Measurements from ENCODE around the gene GLT6D1. TPM values are rescaled to one million over a fixed set of nuclear protein-coding genes. Genes with fewer than 3 reads are reported as not detected.
A peak's percentile ranks its signal among the peaks of the same experiment; 100 is the strongest.

GLT6D1 gene
- total and polyA plus RNA-seq, 2 donors (not counting 1 experiment from before 2014, with no cell fraction given), result not detected

DNA sequence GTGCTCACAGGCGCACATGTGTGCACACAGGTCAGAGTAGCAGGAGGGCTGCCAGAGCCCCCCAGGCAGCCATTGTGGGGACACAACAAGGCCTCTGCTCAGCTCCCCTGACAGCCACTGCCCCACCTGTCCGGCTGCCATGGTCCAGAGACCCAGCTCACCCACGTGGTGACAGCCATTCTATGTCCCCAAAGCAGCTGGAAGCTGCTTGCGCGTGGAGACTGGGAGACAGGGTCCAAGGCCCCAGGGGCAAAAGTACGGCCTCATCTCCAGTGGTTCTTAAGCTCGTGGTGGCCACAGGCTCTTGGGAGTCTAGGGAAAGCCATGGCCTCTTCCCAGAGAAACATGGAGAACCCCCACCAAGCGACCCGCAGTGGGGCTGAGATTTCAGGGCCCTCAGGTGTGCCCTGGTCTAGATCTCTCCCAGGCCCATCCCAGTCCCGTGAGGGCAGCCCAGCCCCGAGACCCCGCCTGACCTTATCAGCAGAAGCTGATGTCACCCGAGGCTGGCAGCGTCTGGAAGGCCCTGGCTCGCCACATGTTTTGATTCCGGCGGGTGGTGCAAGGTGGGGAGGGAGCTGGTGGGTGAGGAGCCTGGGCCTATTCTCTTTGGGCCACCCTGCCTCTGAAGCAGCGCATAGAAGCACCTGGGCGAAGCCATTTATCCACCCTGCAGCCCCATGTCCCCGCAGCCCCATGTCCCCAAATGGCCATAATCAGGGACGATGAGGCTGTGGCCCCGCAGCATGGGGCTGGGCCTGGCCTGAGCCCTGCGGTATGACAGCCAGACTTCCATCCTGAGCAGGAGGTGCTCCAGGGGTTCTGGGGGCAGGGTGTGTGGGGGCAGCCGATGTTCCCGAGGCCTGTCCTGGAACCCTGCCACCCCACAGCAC, 31.7 kb downstream of the GLT6D1 start:
- H3K27ac ChIP-seq (ENCODE audit: low read length in 2 of 2), result no peak overlapping the region
- H3K27me3 ChIP-seq (replicated peaks in 1 of 4; ENCODE audit: control extremely low read depth in 1 of 4, control insufficient read depth in 3 of 4, insufficient read depth in 4 of 4, low read length in 3 of 4), result peaks cover 0 to 2% (median 0%) of the 10 kb centered on the region in 4 experiments
- no peaks in the 10 kb centered on the region for H3K79me2 ChIP-seq (ENCODE audit: control insufficient read depth, insufficient read depth, low read length)
- no peak overlapping the region for H3K27ac Mint-ChIP-seq
- H3K4me1 ChIP-seq (ENCODE audit: control insufficient read depth in 2 of 2, insufficient read depth in 2 of 2, low read length in 2 of 2), result no peaks in the 10 kb centered on the region
- H3K36me3 ChIP-seq (replicated peaks in 1 of 2; ENCODE audit: control extremely low read depth in 1 of 2, control insufficient read depth in 1 of 2, extremely low read depth in 1 of 2, insufficient read depth in 2 of 2, low read length in 1 of 2), result no peaks in the 10 kb centered on the region
- no peaks in the 10 kb centered on the region for H4K20me1 ChIP-seq (ENCODE audit: control insufficient read depth, insufficient read depth, low read length, poor library complexity, severe bottlenecking)
- H3K9me3 ChIP-seq (ENCODE audit: control extremely low read depth in 1 of 3, control insufficient read depth in 2 of 3, insufficient read depth in 1 of 3, low read length in 2 of 3), result peaks cover 0 to 7% (median 0%) of the 10 kb centered on the region in 3 donors
- H3K4me1 Mint-ChIP-seq, result no peaks in the 10 kb centered on the region
- H3K4me2 ChIP-seq (replicated peaks; ENCODE audit: low read depth, low read length, poor library complexity, severe bottlenecking), result no peak overlapping the region
- no peak overlapping the region for H2AFZ ChIP-seq (ENCODE audit: insufficient read depth, low read depth, low read length, poor library complexity, severe bottlenecking)
- 89% methylated on average over 22 of the region's 25 CpGs for WGBS (ENCODE audit: insufficient coverage)
- TF ChIP-seq EZH2 (IDR thresholded peaks at IDR 0.05; ENCODE audit: borderline replicate concordance, insufficient read depth, low read depth, low read length, poor library complexity, severe bottlenecking), result no peak
- TF ChIP-seq, protein P1, sequence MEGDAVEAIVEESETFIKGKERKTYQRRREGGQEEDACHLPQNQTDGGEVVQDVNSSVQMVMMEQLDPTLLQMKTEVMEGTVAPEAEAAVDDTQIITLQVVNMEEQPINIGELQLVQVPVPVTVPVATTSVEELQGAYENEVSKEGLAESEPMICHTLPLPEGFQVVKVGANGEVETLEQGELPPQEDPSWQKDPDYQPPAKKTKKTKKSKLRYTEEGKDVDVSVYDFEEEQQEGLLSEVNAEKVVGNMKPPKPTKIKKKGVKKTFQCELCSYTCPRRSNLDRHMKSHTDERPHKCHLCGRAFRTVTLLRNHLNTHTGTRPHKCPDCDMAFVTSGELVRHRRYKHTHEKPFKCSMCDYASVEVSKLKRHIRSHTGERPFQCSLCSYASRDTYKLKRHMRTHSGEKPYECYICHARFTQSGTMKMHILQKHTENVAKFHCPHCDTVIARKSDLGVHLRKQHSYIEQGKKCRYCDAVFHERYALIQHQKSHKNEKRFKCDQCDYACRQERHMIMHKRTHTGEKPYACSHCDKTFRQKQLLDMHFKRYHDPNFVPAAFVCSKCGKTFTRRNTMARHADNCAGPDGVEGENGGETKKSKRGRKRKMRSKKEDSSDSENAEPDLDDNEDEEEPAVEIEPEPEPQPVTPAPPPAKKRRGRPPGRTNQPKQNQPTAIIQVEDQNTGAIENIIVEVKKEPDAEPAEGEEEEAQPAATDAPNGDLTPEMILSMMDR (IDR thresholded peaks at IDR 0.05), result no peak
- H3K4me3 Mint-ChIP-seq, result no peak overlapping the region
- H3K9me3 Mint-ChIP-seq (ENCODE audit: insufficient read depth), result no peaks in the 10 kb centered on the region
- intact Hi-C loops (cut with micrococcal nuclease), result no loop called here
- H3K9ac ChIP-seq (ENCODE audit: low read length), result no peak overlapping the region
- H3K4me3 ChIP-seq (ENCODE audit: control extremely low read depth in 1 of 5, extremely low read depth in 1 of 5, insufficient read depth in 1 of 5, low read depth in 2 of 5, low read length in 4 of 5), result no peak overlapping the region
- ChIA-PET CTCF (interaction anchor here (0.6 kb wide), 1 partner anchor 623 kb away, joined by 3 read pairs; no protein-coding TSS in a partner anchor), POLR2A (no interaction called here)
- ATAC-seq (ENCODE audit: low read depth), result no peak
- H3K27me3 Mint-ChIP-seq, result peaks cover 3% of the 10 kb centered on the region
- peak; percentile 3 for DNase-seq

DNA sequence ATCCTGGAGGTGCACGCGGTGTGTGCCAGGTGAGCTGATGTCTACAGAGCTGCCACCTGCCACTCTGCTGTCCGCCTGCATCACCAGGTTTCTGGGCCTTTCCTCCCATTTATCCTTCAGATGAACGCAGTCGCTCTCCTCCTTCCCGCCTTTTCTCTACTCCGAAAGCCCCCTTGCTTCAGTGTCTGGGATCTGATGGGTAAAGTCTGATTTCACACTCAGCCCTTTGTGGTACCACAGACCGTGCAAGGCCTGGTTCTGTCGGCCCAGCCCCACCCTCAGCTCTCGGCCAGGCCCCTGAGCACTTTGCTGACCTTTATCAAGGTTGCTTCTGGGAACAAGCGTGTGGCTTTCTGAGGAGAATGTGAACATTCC, 32.5 kb downstream of the GLT6D1 start:
- DNase-seq, result no peak
- no peaks in the 10 kb centered on the region for H4K20me1 ChIP-seq (ENCODE audit: control insufficient read depth, insufficient read depth, low read length, poor library complexity, severe bottlenecking)
- ChIA-PET POLR2A (no interaction called here), CTCF (interaction anchor here (0.6 kb wide), 1 partner anchor 624 kb away, joined by 3 read pairs; no protein-coding TSS in a partner anchor)
- H3K36me3 ChIP-seq (replicated peaks in 1 of 2; ENCODE audit: control extremely low read depth in 1 of 2, control insufficient read depth in 1 of 2, extremely low read depth in 1 of 2, insufficient read depth in 2 of 2, low read length in 1 of 2), result no peaks in the 10 kb centered on the region
- H3K27ac Mint-ChIP-seq, result no peak overlapping the region
- H3K4me3 Mint-ChIP-seq, result no peak overlapping the region
- no peak overlapping the region for H3K27ac ChIP-seq (ENCODE audit: low read length in 2 of 2)
- H3K4me2 ChIP-seq (replicated peaks; ENCODE audit: low read depth, low read length, poor library complexity, severe bottlenecking), result no peak overlapping the region
- no peak overlapping the region for H3K9ac ChIP-seq (ENCODE audit: low read length)
- TF ChIP-seq, protein P1 (IDR thresholded peaks at IDR 0.05), result no peak
- TF ChIP-seq EZH2 (IDR thresholded peaks at IDR 0.05; ENCODE audit: borderline replicate concordance, insufficient read depth, low read depth, low read length, poor library complexity, severe bottlenecking), result no peak
- intact Hi-C loops (cut with micrococcal nuclease), result no loop called here
- peaks cover 3% of the 10 kb centered on the region for H3K27me3 Mint-ChIP-seq
- no peaks in the 10 kb centered on the region for H3K4me1 ChIP-seq (ENCODE audit: control insufficient read depth in 2 of 2, insufficient read depth in 2 of 2, low read length in 2 of 2)
- H3K9me3 ChIP-seq (ENCODE audit: control extremely low read depth in 1 of 3, control insufficient read depth in 2 of 3, insufficient read depth in 1 of 3, low read length in 2 of 3), result peaks cover 0 to 7% (median 0%) of the 10 kb centered on the region in 3 donors
- ATAC-seq (ENCODE audit: low read depth), result no peak
- H3K9me3 Mint-ChIP-seq (ENCODE audit: insufficient read depth), result no peaks in the 10 kb centered on the region
- no peak overlapping the region for H2AFZ ChIP-seq (ENCODE audit: insufficient read depth, low read depth, low read length, poor library complexity, severe bottlenecking)
- no peaks in the 10 kb centered on the region for H3K4me1 Mint-ChIP-seq
- peaks cover 0 to 6% (median 0%) of the 10 kb centered on the region in 4 experiments for H3K27me3 ChIP-seq (replicated peaks in 1 of 4; ENCODE audit: control extremely low read depth in 1 of 4, control insufficient read depth in 3 of 4, insufficient read depth in 4 of 4, low read length in 3 of 4)
- H3K79me2 ChIP-seq (ENCODE audit: control insufficient read depth, insufficient read depth, low read length), result no peaks in the 10 kb centered on the region
- WGBS (ENCODE audit: insufficient coverage), result 87% methylated on average over 9 of the region's 11 CpGs
- H3K4me3 ChIP-seq (ENCODE audit: control extremely low read depth in 1 of 5, extremely low read depth in 1 of 5, insufficient read depth in 1 of 5, low read depth in 2 of 5, low read length in 4 of 5), result no peak overlapping the region
